Measurements from ENCODE around the gene MRPS10. TPM values are rescaled to one million over a fixed set of nuclear protein-coding genes. Genes with fewer than 3 reads are reported as not detected.
A peak's percentile ranks its signal among the peaks of the same experiment; 100 is the strongest.

The MRPS10 gene
- total RNA-seq = 62.3 TPM
- long read RNA-seq, transcript MRPS10-201 (7 exons, 2,110 nt) = major isoform, 53 of 63 reads
- long read RNA-seq, partial matches to known transcripts = 3 of 63 reads
- long read RNA-seq, other reads (novel, unspliced or antisense) = 7 of 63 reads

DNA sequence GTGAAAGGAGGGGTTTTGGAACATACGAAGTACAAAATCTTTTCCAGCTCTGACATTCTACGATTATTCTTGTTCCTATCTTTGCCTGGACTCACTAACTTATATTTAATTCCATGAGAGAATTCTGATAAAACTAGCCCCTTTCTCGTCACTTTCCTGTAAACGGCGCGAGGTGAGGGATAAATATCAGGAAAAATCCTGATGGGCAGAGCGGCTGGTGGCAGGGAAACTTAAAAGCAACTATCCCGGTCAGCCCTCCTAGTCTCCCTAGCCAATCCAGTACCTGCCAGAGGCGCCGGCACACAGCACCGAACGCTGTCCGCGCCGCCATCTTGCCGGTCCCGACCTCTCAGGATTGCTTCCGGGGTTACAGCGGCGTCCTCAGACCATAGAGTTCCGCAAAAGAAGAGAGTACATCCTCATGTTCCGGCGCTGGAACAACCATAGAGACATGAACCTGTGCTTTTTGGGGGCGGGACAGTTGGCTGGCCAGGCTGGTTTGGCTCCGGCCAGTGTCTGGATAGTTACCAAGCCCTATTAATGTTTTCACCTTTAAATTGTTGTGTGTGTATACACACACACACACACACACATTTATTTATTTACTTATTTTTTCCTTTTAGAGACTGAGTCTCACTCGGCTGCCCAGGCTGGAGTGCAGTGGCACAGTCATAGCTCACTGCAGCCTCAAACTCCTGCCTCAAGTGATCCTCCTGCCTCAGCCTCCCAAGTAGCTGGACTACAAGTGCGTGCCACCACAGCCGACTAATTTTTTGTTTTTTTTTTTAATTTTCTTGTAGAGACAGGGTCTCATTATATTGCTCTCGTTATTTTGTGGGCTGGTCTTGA is at the start of gene MRPS10:
MRPS10 (minus strand) TSS at position 343 of the 849 bp plus-strand sequence; CDS start at position 331, 12 bp downstream.
- peak; percentile 99 for ATAC-seq
- DNase-seq (ENCODE audit: missing footprints) = peak; percentile 94
- intact Hi-C loops (cut with DNase I) = loop anchor here (5.0 kb wide), 2 partner anchors 330 to 430 kb away; partner anchors contain the start of gene TOMM6

DNA sequence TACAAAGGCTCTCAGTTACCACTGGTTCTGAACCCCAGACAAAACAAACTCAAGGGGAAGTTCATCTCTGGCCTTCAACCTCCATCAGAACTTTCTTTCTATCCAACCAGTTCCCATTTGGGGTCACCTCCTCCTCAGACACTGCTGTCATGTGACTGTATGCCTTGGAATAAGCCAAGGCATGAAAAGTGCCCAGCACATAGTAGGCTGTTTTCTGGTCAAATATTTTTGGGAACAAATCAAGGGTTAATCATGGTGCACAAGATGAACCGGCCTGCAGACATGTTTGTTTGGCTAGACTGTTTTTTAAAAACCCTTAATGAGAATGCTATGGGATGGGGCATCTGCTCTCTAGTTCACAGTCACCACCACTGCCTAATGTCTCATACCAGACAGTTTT is 48.9 kb upstream of the MRPS10 start:
- intact Hi-C loops (cut with DNase I) = no loop called here
- ATAC-seq = no peak
- no peak for DNase-seq (ENCODE audit: missing footprints)

DNA sequence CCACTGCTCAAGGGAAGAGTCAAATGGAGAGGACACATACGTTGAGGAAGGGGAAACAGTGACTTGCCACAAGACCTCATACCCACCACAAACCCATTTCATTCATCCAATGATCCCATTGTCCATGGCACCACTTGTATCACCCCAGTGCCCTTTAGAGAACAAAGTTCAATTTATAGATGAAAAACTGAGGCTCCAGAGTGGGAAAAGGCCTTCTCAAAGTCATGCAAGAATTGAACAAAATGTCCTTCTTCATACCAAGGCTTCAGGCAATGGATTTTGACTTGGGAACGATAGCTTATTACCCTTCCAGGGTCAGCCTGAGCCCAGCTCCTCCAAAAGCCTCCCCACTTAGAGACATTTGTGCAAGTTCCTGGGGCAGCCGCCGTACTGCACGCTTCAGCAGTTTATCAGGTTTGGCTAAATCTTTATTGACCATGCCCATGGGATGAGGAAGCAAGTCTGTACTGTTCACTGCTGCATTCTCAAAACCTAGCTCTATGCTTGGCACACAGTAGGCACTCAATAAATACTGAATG is 47.3 kb upstream of the MRPS10 start:
- no peak for ATAC-seq
- intact Hi-C loops (cut with DNase I) = loop anchor here (5.0 kb wide), 1 partner anchor 187 kb away; the partner anchor contains the start of gene TRERF1

DNA sequence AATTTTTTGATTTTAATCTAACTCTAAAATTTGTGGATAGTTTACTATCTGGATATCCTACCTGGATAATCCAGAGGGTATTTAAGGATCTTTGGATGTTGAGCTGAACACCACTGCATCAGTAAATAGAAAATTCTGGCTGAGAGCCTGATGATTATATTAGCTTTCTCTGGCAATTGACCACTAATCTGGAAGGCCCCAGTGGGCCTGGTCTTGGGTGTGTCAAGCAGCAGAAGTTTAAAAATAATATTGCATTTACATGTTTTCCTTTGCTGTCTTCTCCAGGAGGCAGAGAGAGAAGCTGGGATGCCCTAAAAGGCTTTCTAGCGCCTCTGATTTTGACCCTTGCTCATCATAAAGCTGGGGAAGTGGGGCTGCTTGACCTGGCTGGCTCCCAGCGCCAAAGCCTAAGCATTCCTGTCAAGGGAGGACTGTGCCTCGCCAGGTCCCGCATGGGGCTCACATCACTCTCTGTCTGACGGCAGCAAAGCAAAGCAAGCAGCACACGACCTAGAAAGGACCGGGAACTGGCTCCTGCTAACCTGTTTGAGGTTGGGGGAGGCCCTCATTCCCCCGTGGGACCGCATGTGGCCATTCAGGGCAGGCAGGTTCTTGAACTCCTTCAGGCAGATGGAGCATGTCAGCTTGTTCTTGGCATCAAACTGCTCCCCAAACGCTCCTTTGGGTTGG is 46.6 kb upstream of the MRPS10 start:
- intact Hi-C loops (cut with DNase I) = loop anchor here (5.0 kb wide), 1 partner anchor 188 kb away; the partner anchor contains the start of gene TRERF1
- DNase-seq (ENCODE audit: missing footprints) (no peak), ATAC-seq (peak; percentile 12)

More for the DNA sequence above, 47.3 kb upstream of the MRPS10 start:
- no peak for DNase-seq (ENCODE audit: missing footprints)

DNA sequence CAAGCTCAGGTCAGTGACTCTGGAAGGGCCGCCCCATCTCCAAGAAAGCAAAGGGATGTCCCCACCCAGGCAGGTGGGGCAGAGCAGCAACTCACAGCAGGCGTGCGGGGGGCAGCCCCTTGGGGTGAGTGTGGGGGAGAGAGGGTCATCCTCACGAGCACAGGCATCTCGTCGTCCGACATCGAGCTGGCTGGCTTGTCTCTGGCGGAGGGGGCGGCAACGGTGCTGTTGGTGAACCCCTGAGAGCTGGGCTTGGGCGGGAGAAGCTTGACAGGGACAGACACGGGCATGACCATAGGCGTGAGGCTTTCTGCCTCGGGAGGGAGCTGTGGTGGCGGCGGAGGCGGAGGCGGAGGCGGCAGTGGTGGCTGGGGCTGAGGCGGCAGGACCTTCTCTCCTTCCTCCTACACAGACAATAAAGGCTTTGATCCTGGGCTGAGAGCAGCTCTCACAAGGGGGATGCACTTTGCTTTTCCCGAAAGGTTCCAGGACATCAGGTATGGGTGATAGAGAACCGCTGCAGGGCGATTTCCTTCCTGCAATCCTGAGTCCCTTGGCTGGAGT is 45.6 kb upstream of the MRPS10 start:
- no peak for DNase-seq (ENCODE audit: missing footprints)
- intact Hi-C loops (cut with DNase I) = loop anchor here (5.0 kb wide), 1 partner anchor 189 kb away; the partner anchor contains the start of gene TRERF1
- no peak for ATAC-seq

DNA sequence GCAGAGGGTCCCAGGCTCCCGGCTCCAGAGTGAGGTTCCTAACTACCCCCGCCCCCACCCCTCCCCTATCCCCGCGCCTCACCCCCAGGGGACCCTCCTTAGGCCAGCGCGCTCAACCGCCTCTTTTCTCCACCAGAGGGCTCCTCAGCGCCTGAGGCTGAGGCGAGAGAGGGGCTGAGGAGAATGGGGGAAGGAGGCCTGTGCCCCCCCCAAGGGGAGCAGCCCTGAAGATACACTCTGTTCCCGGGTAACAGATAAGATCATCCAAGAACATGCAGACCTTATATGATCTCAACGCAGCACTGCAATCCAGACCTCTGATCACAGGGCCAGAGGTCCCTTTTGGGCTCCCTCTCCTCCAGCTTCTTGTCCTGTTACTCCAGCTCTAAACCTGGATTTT is 43.3 kb upstream of the MRPS10 start:
- DNase-seq (ENCODE audit: missing footprints) (no peak), ATAC-seq (peak; percentile 67)
- intact Hi-C loops (cut with DNase I) = loop anchor here (2.0 to 5.0 kb wide), 3 partner anchors 191 to 286 kb away; partner anchors contain the start of gene TRERF1

DNA sequence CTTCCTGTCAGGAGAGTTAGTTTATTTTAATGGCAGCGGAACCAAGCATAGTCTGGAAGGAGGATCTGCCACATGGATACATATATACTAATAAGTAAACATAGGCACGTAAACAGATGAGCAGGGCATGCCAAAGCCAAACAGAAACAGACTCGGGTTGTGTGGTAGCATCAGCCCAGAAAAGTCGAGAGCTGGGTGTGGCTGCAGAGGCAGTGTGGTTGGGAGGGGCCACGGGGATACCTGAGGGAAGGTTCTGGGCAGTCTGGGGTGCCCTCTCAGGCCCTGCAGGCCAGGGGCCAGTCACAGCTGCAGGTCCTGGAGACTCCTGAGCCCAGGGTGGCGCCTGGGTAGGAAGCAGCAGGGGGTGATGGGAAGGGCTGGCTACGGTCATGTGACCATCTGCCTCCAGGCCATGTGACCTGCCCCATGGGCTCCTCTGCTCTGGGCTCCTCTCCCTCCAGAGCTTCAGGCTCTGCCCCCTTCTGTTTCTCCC is 42.8 kb upstream of the MRPS10 start:
- DNase-seq (ENCODE audit: missing footprints) = no peak
- intact Hi-C loops (cut with DNase I) = loop anchor here (2.0 to 5.0 kb wide), 3 partner anchors 192 to 286 kb away; partner anchors contain the start of gene TRERF1
- ATAC-seq = peak; percentile 45

DNA sequence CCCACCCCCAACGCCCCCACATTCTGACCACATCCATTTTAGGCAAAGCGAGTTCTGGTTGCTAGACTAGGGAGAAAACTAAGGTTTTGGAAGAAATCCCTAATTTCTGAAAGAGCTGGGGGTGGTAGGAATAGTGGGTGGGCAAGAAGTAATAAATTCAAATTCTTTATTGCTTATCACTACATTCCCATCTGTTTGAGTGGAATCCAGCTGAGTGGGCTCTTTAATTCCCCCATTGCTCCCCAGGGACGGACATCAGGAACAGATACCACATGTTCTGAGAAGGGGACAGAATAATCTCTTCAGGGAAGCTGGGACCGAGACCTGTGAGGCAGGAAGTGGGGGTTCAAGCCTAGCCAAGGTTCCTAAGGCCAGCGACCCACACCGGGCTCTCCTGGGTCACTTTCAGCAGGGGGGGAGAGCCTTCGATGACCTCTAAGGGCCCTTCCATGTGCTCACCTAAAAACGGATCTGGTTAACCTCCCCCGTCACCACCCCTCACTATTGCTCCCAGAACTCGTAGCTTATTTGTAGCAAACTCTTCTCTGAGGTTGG is 42.3 kb upstream of the MRPS10 start:
- no peak for ATAC-seq
- intact Hi-C loops (cut with DNase I) = loop anchor here (2.0 to 5.0 kb wide), 3 partner anchors 192 to 287 kb away; partner anchors contain the start of gene TRERF1
- no peak for DNase-seq (ENCODE audit: missing footprints)

DNA sequence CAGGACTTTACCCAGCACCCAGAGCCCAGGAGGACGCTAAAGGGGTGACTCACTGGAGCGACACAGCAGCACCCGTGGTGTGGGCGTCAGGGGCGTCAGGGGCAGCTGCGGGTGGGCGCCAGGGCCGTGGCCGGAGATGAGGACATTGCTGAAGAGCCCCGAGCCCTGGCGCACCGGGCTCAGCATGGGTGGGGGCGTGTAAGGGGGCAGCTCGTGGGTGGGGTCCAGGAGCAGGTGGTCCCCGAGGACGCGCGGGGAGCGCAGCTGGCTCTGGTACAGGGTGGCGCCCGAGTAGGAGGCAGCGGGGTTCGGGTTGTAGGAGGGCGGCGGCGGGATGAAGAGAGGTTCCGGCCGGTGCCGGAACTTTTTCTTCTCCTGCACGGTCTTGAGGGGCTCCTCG is 41.6 kb upstream of the MRPS10 start:
- intact Hi-C loops (cut with DNase I) = no loop called here
- DNase-seq (ENCODE audit: missing footprints) (no peak), ATAC-seq (no peak)

DNA sequence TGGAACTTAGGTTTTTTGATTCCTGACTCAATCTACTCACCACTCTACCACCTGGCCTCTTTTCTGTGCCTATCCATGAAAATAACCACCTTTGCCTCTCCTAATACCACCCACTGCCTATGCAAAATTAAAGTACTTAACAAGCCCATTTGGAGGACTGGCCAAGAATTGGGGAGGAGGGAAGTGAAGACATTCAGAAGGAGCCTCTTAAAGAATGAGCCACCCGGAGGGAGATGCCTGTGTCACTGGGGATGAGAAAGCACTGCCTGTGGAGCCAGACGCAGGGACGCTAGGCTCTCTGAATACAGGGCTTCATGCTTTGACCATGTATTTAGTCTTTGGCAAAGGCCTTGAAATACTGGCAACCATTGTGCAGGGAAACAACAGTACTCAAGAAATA is 40.0 kb upstream of the MRPS10 start:
- intact Hi-C loops (cut with DNase I) = no loop called here
- ATAC-seq = no peak
- DNase-seq (ENCODE audit: missing footprints) = no peak

DNA sequence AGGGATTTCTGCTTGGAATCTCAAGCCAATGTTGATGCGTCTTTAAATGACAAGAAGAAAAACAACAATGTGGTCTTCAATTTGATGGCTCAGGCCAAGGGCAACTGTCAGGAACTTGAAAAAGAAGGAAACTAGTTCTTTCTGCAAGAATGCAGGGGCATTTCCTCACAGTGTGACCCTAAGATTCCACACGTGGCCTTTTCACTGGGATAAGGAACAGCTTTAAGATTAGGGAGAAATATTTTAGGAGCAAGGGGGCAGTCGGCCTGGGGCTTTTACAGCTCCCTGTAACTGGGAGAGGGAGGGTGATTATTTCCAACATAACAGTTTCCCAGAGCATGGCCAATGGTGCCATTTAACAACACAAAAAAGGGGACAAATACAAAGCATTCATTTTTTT is 39.4 kb upstream of the MRPS10 start:
- ATAC-seq = no peak
- intact Hi-C loops (cut with DNase I) = no loop called here

DNA sequence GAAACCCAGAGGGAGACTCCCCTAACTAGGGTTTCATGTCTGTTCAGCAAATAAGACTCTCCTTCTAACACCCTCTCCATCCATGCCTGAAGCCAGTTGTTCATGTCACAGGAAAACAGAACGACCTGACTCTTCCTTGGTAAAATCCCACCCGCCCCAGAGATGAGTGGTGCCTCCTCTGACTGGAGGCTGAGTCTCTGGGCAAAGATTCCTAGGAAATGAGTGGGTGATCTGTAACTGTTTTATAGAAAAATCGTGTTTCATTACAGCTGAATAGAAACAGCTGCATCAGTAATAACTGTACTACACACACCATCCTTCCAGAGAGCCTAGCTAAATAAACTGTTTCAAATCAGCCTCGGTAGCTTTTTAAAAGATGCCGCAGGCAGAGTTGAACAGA is 37.4 kb upstream of the MRPS10 start:
- intact Hi-C loops (cut with DNase I) = no loop called here
- no peak for DNase-seq (ENCODE audit: missing footprints)
- no peak for ATAC-seq

More for the DNA sequence above, 39.4 kb upstream of the MRPS10 start:
- no peak for DNase-seq (ENCODE audit: missing footprints)

DNA sequence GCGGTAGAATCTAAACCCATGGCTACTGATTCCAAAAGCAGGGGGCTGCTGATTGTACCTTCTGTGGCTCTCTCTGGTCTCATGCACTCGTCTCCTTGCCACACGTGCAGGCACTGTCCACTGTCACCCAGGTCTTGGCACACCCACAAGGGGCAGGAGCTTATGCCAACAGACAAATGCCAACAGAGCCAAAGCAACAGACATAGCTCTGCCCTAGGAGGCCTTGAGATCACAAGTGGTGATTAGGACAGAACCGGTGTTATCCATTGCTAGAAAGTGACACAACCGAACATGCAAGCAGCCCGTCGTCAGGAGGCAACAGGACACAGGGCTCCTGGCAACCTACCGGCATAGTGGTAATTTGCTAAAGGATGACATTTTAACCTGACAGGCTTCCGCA is 36.8 kb upstream of the MRPS10 start:
- no peak for DNase-seq (ENCODE audit: missing footprints)
- ATAC-seq = no peak
- intact Hi-C loops (cut with DNase I) = no loop called here

DNA sequence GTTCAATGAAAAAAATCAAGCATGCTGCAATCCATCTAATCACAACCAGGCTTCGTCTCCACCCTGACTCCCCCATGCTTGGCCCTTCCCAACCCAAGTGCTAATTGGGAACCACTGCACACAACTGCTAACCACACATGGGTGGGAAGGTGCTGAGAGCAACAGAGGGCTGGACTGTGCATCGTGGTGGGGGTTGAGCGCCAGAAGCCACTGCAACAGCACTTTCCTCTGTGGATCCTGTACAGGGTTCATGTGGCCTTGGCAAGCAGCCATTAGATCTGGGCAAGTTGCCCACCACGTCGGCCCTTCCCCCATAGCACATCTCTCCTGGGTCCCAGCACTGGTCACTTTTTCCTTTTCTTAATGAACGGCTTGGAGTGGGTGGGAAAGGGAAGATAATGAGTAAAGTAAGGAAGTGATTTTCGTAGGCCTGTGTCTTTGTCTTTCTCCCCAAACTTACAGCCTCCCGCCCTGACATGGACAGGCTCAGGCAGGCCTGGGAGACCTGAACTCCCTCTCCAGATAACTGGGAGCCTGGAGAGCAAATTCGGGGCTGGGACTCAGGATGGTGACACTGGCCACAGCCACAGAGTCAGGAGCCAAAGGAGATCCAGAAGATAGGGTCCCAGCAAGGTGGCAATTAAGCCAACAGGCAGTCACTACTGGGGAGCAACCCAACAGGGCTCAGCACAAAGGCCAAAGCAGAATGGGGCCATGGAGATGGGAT is 34.4 kb upstream of the MRPS10 start:
- peak; percentile 76 for DNase-seq (ENCODE audit: missing footprints)
- ATAC-seq = peak; percentile 86
- intact Hi-C loops (cut with DNase I) = no loop called here

DNA sequence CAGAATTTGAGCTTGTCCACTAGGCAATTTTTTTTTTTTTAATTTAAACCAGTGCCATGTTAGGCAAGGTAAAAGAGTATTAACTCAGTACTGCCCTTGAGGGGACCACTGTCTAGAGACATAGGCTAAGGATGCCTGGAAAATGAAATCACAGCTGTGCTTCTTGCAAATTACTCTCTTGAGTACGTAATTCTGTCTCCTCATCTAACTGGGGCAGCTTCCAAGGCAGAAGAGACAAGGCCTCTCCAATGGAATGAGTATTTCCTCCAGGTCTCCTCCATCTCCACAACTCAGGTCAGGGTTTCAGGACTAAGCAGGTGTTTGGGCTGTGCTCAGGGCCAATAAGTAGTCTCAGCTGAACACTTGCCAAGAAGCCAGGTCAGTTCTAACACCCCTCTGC is 33.8 kb upstream of the MRPS10 start:
- DNase-seq (ENCODE audit: missing footprints) (no peak), ATAC-seq (peak; percentile 66)
- intact Hi-C loops (cut with DNase I) = no loop called here

DNA sequence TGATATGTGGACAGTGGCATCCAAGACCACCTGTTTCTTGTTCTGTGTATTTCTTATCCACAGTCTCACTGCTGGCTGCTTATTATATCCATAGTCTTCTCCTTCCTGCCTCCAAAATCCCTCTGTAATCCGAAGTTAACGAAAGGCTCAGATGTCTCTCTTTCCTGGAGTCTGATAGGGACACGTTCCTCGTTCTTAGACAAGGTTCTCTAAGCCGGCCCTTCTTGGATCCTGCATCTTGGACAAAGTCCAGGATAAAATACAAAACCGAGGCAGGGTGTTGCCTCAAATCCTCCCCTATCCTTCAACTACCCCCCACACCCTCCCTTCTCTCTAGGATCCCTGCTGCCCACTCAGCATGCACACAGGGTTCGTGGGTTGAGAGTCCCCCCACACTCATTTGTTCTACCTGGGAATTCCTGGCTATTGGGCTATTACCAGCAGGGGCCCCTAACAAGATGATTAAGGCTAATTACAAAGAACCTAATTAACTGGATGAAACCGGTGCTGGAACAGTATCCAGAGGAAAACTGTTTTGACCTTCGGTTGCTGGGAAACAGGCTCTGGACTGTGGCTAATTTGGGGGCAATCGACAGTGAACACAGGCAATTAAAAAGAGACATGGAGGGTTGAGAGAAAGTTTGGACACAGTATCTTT is 32.7 kb upstream of the MRPS10 start:
- intact Hi-C loops (cut with DNase I) = no loop called here
- no peak for ATAC-seq
- DNase-seq (ENCODE audit: missing footprints) = no peak

DNA sequence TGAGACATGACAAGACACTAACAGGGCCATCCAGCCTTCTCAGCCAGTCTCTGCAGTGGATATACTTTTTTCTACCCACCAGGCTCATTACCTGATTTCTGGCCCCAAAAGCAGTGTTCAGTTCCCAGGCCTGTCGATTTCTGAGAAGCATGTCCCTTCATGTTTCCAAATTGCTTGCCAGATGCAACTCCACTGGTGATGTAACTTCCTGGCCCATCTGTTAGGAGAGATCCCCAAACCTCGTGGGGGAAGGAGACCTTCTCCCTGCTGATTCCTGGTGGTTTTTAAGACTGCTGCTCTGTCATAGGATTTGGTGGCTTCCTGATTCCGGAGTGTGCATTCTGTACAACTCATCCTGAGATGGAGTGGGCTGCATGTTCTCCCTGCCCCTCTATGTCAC is 31.6 kb upstream of the MRPS10 start:
- DNase-seq (ENCODE audit: missing footprints) (no peak), ATAC-seq (peak; percentile 40)
- intact Hi-C loops (cut with DNase I) = no loop called here

All from Right ventricle myocardium inferior (tissue), 1 donor.